ENCODE data around the gene KRT4. TPM values are rescaled to one million over a fixed set of nuclear protein-coding genes. Genes with fewer than 3 reads are reported as not detected.

Gene KRT4
- total RNA-seq, 3 donors from 2014 or later, result not detected

DNA sequence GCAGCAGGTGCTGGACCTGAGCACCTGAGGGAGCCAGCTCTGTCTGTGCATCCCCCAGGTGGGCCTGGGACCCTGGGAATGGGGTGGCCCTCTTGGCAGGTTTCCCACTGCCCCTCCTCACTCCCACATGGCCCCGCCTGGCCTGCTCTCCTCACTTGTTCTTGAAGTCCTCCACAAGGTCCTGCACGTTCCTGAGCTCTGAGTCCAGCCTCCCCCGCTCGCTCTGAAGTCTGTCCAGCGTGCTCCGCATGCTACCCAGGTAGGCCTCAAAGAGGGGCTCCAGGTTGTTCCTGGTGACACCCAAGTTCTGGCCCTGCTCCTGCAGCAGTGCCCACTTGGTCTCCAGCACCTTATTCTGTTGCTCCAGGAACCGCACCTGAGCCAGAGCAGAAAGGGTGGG is 17.3 kb upstream of the KRT4 start:
- Mint-ChIP-seq H3K4me3 (no peak overlapping the region), H3K4me1 (ENCODE audit: low read depth) (peaks cover 16% of the 10 kb centered on the region), H3K36me3 (ENCODE audit: insufficient read depth) (no peaks in the 10 kb centered on the region), H3K27me3 (ENCODE audit: low read depth) (no peaks in the 10 kb centered on the region), H3K9me3 (no peaks in the 10 kb centered on the region)
- DNase-seq, result no peak
- ATAC-seq, result no peak

DNA sequence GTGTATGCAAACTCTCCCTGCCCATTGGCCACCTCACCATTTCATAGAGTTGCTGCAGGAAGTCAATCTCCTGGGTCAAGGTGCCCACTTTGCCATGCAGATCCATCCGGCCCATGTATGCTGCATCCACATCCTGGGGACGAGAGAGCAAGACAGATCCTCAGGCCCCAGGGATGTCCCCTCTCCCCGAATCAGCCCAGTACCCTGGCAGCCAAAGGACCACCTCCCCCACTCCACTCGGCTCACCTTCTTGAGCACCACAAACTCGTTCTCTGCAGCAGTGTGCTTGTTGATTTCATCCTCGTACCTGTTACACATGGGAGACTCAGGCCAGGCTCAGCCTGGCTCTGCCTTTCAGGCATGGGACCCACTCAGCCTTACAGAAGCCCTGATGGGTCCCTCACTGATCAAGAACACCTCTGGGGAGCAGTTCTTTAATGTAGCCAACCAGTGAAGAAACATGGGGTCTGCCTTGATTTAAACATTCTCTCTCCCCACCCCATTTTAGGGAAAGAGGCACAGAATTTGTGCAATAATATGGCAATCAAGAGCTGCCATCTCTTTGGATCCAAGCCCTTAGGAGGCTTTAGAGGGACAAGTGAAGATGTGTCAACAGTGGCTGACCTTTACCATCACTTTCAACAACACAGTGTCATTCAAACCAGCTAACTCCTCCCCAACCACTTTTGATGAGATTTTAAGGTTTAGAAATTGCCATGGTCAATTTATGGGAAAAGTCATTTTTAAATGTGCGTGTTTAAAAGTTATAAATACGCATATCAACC is 16.3 kb upstream of the KRT4 start:
- Mint-ChIP-seq H3K4me1 (ENCODE audit: low read depth) (peaks cover 6% of the 10 kb centered on the region), H3K27me3 (ENCODE audit: low read depth) (no peaks in the 10 kb centered on the region), H3K9me3 (no peaks in the 10 kb centered on the region), H3K4me3 (no peak overlapping the region), H3K36me3 (ENCODE audit: insufficient read depth) (no peaks in the 10 kb centered on the region)
- DNase-seq (no peak), ATAC-seq (no peak)

DNA sequence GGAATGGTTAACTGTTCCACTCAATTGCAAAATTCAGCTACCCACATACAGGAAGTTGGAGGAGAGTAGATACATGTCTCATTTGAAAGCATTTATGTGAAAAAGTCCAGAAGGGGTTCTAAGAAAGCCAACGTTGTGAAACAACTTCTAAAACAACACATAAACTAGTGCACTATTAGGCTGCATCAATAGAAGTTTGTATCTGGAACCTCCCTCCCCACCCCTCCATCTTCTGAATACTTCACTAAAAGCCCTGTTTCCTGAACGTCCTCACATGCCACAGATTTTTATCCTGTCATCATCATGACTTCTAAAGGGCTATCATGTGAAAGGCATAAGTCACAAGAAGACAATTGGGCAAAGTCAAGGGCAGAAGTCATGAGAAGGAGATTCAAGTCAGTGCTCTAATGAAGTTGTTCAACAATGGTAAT is 14.7 kb upstream of the KRT4 start:
- no peaks in the 10 kb centered on the region for H3K36me3 Mint-ChIP-seq (ENCODE audit: insufficient read depth)
- H3K9me3 Mint-ChIP-seq, result no peaks in the 10 kb centered on the region
- DNase-seq (no peak), ATAC-seq (no peak)
- H3K4me1 Mint-ChIP-seq (ENCODE audit: low read depth), result peaks cover 5% of the 10 kb centered on the region
- H3K27me3 Mint-ChIP-seq (ENCODE audit: low read depth), result no peaks in the 10 kb centered on the region
- H3K4me3 Mint-ChIP-seq, result no peak overlapping the region

DNA sequence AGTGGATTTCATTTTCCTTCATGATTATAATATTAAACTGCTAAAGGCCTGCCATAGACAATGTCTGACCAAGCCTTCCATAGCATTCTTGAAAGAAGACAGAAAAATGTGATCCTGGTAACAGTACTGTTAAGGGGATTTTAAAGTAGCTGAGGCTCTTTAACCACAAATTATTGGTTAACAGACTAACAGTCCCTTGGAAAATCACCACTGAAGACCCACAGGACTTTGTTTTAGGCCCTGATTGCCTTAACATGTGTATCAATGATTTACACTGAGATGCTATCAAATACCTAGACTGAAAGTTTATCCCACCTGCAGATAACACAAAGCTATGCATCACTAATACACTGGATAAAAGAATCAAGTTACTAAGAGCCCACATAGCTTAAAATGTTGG is 14.2 kb upstream of the KRT4 start:
- Mint-ChIP-seq H3K36me3 (ENCODE audit: insufficient read depth) (no peaks in the 10 kb centered on the region), H3K4me1 (ENCODE audit: low read depth) (peaks cover 5% of the 10 kb centered on the region), H3K27me3 (ENCODE audit: low read depth) (no peaks in the 10 kb centered on the region), H3K4me3 (no peak overlapping the region), H3K9me3 (no peaks in the 10 kb centered on the region)
- DNase-seq (no peak), ATAC-seq (no peak)

DNA sequence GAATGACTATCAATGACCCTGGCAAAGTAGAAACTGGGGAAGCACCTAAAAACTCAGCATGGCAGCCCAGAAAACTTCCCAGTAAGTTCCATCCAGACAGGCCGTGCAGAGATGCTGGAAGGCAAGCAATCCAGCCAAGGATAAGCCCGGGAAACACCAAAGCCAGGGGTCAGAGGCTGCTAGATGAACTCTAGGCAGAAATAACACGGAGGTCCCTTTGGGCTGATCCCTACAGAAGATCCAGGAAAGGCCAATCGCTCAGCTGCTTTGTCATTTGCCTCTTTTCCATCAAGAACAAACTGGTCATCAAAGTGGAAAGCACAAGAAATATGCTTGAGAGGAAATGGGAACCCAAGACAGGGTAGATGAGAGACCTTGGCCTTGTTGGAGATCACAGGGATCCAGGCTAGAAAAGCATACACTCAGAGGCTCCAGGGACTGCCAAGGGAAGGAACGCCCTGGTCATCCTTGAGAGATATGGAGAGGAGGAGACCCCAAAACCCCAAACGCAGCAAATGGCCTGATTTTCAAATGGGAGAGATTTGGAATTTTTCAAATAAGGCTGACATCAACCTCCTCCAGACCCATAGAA is 13.7 kb upstream of the KRT4 start:
- DNase-seq, result no peak
- Mint-ChIP-seq H3K36me3 (ENCODE audit: insufficient read depth) (no peaks in the 10 kb centered on the region), H3K4me1 (ENCODE audit: low read depth) (peaks cover 5% of the 10 kb centered on the region), H3K27me3 (ENCODE audit: low read depth) (no peaks in the 10 kb centered on the region), H3K4me3 (no peak overlapping the region), H3K9me3 (no peaks in the 10 kb centered on the region)
- no peak for ATAC-seq

DNA sequence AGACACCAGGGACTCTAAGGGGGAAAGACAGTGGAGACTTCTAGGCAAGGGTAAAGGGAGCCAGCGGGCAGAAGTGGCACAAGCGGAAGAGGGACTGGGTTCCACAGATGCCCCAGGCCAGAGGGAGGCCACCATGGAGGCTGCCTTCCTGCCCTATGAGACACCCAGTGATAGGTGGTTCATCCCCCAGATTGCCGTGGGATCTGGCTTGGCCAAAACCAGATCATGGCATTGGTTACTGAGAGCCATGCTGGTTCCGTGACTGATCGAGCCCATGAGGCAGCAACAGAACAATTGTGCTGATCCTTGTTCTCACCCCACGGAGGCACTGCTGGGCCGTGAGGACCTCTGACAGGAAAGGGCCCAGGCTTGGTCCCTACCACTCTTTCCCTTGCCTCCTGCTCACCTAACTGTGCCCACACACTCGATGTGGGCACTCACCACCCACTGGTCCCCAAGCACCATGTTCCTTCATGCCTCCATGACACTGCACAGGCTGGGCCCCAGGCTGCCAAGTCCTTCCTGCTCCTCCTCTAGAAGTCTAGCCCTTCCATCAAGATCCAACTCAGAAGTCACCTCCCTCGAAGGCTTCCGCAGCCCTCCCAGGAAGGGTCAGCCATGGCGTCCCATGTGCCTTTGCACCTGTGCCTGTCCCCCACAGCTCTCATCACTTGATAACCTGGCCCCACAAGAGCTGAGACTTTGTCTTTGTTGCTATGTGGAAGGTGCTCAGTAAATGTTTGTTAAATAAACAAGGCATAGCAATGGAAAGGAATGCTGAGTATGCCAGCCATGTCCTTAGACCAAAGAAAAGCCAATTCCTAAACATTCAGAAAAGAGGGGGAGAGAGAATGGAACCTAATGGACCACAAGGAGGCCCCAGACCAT is 12.9 kb upstream of the KRT4 start:
- Mint-ChIP-seq H3K36me3 (ENCODE audit: insufficient read depth) (no peaks in the 10 kb centered on the region), H3K9me3 (no peaks in the 10 kb centered on the region), H3K27me3 (ENCODE audit: low read depth) (no peaks in the 10 kb centered on the region)

DNA sequence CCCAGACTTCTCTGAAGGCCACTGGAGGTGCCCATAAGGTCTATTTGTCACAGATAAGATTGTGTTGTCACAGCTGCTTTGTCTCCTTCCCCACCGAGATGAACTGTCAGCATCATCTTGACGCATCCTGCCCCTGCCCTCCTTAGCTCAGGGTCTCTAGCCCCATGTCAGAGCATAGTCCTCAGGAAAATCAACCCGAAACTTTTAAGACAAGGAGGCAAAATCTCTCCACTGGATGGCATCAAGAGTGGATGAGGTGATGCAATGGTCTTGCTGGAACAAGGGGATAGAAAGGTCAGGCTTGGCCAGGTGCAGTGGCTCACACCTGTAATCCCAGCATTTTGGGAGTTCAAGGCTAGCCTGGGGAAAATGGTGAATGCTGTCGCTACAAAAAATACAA is 12.0 kb upstream of the KRT4 start:
- DNase-seq (no peak), ATAC-seq (no peak)
- H3K9me3 Mint-ChIP-seq, result no peaks in the 10 kb centered on the region
- no peak overlapping the region for H3K4me3 Mint-ChIP-seq
- no peaks in the 10 kb centered on the region for H3K27me3 Mint-ChIP-seq (ENCODE audit: low read depth)
- no peaks in the 10 kb centered on the region for H3K36me3 Mint-ChIP-seq (ENCODE audit: insufficient read depth)
- H3K4me1 Mint-ChIP-seq (ENCODE audit: low read depth), result peaks cover 5% of the 10 kb centered on the region

More for the DNA sequence above, 12.9 kb upstream of the KRT4 start:
- H3K4me1 Mint-ChIP-seq (ENCODE audit: low read depth), result peaks cover 5% of the 10 kb centered on the region
- DNase-seq, result no peak
- no peak overlapping the region for H3K4me3 Mint-ChIP-seq
- ATAC-seq, result no peak

DNA sequence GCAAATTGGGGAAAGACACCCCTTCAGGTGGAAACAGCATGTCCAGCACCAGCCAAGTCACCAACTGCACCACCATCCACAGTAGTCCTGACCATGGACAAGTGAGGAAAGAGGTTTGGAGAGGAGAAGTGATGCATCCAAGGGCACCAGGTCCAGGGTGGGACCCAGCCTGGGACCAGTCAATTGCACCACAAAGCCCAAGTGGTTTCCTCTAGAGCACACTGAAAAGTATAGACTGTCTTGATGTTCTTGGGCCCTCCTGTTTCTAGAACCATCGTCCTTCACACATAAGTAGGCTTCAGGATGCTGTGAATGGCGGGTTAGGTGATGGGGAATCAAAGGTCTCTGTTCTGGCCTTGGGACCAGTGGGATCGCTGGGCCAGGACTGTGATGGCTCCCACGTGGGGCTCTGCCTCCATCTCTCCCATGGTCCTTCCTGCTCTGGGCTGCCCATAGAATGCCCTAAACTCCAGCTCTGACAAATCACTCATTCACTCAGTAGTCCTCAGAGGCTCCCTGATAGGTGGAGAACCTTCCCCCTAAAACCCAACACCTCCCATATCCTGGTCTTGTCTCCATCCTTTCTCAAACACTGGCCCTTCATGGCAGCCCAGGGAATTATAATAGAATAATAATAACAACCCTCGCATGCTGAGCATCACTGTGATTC is 11.0 kb upstream of the KRT4 start:
- DNase-seq (no peak), ATAC-seq (no peak)
- H3K9me3 Mint-ChIP-seq, result no peaks in the 10 kb centered on the region
- H3K4me3 Mint-ChIP-seq, result no peak overlapping the region
- peaks cover 5% of the 10 kb centered on the region for H3K4me1 Mint-ChIP-seq (ENCODE audit: low read depth)
- H3K36me3 Mint-ChIP-seq (ENCODE audit: insufficient read depth), result no peaks in the 10 kb centered on the region
- peaks cover 3% of the 10 kb centered on the region for H3K27me3 Mint-ChIP-seq (ENCODE audit: low read depth)

DNA sequence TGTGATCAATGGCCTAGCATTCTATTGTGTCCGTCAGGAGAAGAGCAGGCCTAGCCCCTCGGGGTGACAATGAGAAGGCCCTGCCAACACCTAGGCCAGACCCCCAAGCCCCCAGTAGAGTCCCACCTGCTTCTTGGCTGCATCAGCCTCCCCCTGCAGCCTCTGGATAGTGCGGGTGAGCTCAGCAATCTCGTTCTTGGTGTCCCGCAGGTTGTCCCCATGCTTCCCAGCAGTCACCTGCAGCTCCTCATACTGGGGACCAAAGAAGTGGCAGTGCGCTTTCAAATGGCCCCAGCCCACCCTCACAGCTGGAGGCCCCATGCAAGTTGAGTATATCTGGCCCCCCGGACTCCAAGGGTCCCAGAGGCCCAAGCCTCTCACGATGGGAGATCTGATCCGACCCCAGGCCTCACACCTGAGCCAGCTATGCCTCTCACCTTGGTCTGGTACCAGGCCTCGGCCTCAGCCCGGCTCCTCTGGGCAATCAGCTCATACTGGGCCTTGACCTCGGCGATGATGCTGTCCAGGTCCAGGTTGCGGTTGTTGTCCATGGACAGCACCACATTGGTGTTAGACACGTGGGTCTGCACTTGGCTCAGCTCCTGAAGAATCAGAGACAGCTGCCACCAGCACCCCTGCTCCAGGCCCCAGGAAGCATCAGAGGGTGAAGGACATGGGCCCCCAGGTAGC is 10.0 kb upstream of the KRT4 start:
- no peak overlapping the region for H3K4me3 Mint-ChIP-seq
- H3K9me3 Mint-ChIP-seq, result no peaks in the 10 kb centered on the region
- H3K27me3 Mint-ChIP-seq (ENCODE audit: low read depth), result peaks cover 3% of the 10 kb centered on the region
- H3K4me1 Mint-ChIP-seq (ENCODE audit: low read depth), result peaks cover 5% of the 10 kb centered on the region
- DNase-seq (no peak), ATAC-seq (no peak)
- no peaks in the 10 kb centered on the region for H3K36me3 Mint-ChIP-seq (ENCODE audit: insufficient read depth)

DNA sequence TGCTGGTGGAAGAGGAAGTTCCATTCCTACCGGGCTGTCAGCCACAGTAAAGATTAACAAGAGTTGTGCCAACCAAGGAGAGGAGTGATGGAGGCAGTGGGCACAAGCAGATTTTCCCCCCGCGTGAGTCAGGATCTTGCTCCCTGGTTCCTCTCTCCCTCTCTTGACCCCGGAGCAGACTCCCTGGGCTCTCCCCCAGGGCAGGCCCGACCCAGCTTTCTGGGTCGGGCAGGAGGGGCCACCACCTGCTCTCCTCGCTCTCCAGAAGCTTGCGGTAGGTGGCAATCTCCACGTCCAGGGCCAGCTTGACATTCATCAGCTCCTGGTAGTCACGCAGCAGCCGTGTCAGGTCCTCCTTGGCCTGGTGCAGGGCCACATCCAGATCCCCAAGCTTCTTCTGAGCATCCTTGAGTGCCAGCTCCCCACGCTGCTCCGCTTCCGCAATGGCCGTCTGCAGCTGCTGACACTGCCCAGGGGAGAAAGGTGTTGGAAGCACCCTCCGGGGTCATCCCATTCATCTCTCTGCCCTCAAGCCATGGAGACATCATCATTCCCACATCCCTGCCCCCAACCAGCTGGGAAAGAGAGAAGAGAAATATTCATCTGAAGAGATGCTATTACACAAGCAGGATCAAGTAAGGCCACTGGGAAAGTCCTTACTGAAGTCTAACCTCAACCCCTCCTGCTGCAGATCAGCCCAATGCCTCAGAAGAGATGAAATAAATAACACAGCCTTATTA is 9.0 kb upstream of the KRT4 start:
- no peaks in the 10 kb centered on the region for H3K9me3 Mint-ChIP-seq
- peaks cover 2% of the 10 kb centered on the region for H3K4me1 Mint-ChIP-seq (ENCODE audit: low read depth)
- no peak for ATAC-seq
- no peak overlapping the region for H3K4me3 Mint-ChIP-seq
- H3K27me3 Mint-ChIP-seq (ENCODE audit: low read depth), result peaks cover 5% of the 10 kb centered on the region
- DNase-seq, result no peak
- no peaks in the 10 kb centered on the region for H3K36me3 Mint-ChIP-seq (ENCODE audit: insufficient read depth)

DNA sequence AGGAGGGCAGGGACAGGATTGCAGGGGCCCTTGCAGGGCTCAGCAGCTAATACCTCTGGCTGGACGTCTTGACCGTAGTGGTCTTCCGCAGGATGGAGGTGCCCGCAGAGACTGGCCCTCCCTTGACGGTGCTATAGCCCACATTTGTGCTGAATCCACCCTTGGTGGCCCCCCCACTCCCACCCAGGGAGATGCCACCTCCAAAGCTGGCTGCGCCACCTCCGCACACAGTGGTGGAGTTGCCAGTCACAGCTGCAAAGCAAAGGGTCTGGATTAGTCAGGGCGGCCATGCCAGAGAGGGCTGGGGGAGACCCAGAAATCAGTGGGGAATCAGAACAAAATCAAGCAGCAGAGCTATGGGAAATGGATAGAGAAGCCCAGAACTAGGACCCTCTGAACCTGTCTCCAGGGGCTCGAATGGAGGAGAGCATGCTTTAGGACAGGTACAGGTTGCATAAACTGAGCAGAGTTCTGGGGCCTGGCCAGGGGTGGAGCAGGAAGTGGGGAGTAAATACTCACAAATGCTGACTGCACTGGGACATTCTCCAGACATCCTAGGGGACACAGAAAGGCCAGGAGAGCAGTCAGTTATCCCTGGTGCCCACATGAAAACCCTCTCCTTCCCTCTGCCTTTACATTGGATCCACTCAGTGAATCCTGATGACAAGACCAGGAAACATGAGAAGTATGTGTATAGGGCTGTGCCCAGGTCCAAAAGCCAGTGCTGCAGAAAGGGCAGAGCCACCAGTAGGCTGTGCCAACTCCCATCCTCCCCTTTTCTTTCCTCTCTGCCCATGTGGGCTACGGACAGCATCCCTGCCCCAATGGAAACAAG is 8.1 kb upstream of the KRT4 start:
- Mint-ChIP-seq H3K27me3 (ENCODE audit: low read depth) (peaks cover 5% of the 10 kb centered on the region), H3K4me1 (ENCODE audit: low read depth) (peaks cover 10% of the 10 kb centered on the region), H3K36me3 (ENCODE audit: insufficient read depth) (no peaks in the 10 kb centered on the region), H3K9me3 (no peaks in the 10 kb centered on the region), H3K4me3 (no peak overlapping the region)
- ATAC-seq (no peak), DNase-seq (no peak)

DNA sequence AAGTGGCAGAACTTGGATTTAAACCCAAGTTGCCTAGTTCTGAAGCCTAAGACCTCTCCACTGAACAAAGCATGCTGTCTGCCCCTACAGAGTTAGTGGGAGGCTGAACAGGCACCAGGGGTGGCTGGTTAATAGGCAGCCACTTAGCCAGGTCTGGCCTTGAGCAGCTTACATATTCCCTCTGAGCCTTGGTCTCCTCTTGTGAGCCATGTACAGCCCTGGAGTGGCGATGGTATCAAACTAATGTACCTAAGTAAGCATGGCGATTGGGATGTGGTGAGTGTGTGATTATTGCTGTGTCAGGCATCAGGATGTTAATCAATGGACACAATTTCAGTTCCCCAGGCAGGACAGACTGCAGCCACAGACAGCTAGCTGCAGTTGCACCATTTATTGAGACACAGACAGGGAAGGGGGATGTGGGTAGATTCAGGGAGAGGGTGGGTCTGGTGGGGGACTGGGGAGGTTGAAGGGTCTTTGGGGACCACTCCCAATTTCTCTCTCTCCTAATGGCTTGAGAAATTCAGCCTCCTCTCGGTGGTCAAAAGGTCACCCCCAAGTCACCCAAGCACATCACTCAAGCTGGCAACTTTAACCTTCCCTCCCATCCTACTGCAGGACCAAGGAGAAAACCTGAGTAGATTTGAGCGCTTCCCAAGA is 7.3 kb upstream of the KRT4 start:
- H3K4me3 Mint-ChIP-seq, result no peak overlapping the region
- DNase-seq, result no peak
- no peaks in the 10 kb centered on the region for H3K36me3 Mint-ChIP-seq (ENCODE audit: insufficient read depth)
- peaks cover 10% of the 10 kb centered on the region for H3K4me1 Mint-ChIP-seq (ENCODE audit: low read depth)
- H3K27me3 Mint-ChIP-seq (ENCODE audit: low read depth), result peaks cover 5% of the 10 kb centered on the region
- no peaks in the 10 kb centered on the region for H3K9me3 Mint-ChIP-seq
- ATAC-seq, result no peak

Measured in activated T-cell treated with anti-CD3 and anti-CD28 coated beads, Interleukin-2, amount 50 U/mL, for 4 hours (primary cell).